GM12892 (cell line): ENCODE measurements around the gene COL1A1.

ENCODE experiments used
- POLR2A ChIP-seq: IDR thresholded peaks from 2 replicates; pipeline ENCODE4 v1.6.1; 2011; ENCODE audit warnings: low read depth, low read length, control low read depth
- POLR2AphosphoS5 ChIP-seq: IDR thresholded peaks from 2 replicates; pipeline ENCODE4 v1.6.1; 2011; ENCODE audit warnings: low read depth, low read length, control low read depth

DNA sequence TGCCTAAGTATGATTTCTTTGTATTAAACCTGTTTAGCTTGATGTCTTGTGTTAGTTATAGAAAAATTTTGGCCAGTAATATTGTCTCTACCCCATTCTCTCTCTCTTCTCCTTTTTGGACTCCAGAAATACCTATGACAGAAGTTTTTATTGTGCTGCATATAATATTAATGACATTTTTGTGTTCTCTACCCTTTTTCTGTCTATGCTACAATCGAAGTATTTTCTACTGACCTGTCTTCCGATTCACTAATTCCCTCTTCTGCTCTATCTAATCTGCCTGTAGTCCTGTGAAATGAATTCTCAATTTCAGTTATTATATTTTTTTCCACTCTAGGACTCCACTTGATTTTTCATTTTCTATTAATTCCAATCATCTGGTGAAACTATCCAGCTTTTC, 46.8 kb upstream of the COL1A1 start:
- TF ChIP-seq POLR2A (no peak), POLR2AphosphoS5 (no peak)
